ENCODE data around the gene SERPINB6. TPM values are rescaled to one million over a fixed set of nuclear protein-coding genes. Genes with fewer than 3 reads are reported as not detected.

SERPINB6 gene
- 10 to 100 TPM; 76.6 to 95.7 (median 84.4) TPM for total RNA-seq

DNA sequence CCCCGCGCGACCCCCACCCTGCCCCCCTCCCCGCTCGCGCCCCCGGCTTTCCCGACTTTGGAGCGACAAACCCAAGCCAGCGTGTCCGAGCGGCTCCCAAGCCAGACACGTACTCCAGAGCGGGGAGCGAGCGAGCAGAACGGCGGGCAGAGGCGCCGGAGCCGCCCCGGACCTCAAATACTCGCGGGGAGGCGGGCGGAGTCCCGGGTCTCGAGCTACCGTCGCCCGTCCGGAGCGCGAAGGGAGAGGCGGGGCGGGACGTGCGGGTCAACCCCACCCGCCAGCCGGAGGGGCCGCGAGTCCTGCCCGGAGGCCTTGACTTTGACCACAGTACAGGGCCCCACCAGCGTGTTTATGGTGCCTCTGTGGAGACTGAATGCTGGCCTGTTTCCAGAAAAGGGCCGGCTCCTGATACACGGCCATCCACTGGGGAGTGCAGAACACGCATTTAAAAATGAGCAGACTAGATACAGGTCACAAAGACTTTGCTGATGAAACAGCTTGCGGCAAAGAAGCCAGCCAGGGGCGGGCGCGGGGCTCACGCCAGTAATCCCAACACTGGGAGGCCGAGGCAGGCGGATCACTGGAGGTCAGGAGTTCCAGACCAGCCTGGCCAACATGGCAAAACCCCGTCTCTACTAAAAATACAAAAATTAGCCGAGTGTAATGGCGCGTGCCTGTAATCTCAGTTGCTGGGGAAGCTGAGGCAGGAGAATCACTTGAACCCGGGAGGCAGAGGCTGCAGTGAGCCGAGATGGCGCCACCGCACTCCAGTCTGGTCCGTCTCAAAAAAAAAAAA lies at the start of gene SERPINB6:
Gene SERPINB6 (minus strand): TSS at position 148 of the 799 bp plus-strand sequence. CDS start 12,235 bp downstream, outside the sequence.
- DNase-seq = no peak
- peak in 1 of 4 donors; percentile 23 for TF ChIP-seq POLR2A (IDR thresholded peaks at IDR 0.05)
- TF ChIP-seq, protein P1, sequence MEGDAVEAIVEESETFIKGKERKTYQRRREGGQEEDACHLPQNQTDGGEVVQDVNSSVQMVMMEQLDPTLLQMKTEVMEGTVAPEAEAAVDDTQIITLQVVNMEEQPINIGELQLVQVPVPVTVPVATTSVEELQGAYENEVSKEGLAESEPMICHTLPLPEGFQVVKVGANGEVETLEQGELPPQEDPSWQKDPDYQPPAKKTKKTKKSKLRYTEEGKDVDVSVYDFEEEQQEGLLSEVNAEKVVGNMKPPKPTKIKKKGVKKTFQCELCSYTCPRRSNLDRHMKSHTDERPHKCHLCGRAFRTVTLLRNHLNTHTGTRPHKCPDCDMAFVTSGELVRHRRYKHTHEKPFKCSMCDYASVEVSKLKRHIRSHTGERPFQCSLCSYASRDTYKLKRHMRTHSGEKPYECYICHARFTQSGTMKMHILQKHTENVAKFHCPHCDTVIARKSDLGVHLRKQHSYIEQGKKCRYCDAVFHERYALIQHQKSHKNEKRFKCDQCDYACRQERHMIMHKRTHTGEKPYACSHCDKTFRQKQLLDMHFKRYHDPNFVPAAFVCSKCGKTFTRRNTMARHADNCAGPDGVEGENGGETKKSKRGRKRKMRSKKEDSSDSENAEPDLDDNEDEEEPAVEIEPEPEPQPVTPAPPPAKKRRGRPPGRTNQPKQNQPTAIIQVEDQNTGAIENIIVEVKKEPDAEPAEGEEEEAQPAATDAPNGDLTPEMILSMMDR (IDR thresholded peaks at IDR 0.05) = no peak
- Histone ChIP-seq H3K4me3 (peak within 1 kb of the TSS; percentile 58 to 97 (median 76)), H3K9me3 (no peaks in the 10 kb centered on the region), H3K4me1 (peaks cover 0 to 52% (median 6%) of the 10 kb centered on the region in 3 donors), H3K36me3 (peaks cover 0 to under 1% (median 0%) of the 10 kb centered on the region in 3 donors), H3K27ac (peak within 1 kb of the TSS; percentile 90 to 99 (median 96)), H3K27me3 (no peaks in the 10 kb centered on the region)
- intact Hi-C loops (cut with DNase I) = no loop called here
- WGBS, 2 donors = 3 to 6% methylated on average over 9 to 11 of the region's 63 CpGs

DNA sequence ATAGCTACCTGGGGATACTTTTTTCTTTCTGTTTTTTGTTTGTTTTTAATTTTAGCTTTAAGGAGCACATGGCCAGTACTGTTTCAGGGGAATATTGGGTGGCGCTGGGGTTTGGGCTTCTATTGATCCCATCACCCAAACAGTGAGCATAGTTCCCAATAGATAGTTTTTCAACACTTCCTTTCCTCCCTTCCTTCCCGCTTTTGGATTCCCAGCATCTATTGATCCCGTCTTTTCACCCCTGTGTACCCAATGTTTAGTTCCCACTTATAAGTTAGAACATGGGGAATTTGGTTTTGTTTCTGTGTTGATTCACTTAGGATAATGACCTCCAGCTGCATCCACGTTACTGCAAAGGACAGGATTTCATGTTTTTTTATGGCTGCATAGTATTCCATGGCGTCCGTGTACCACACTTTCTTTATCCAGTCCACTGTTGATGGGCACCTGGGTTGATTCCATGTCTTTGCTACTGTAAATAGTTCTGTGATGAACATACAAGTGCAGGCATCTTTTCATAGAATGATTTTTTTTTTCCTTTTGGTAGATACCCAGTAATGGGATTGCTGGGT lies 48.5 kb upstream of the SERPINB6 start:
- H3K36me3 ChIP-seq = peaks cover 0 to 59% (median 4%) of the 10 kb centered on the region in 3 donors
- no peaks in the 10 kb centered on the region for H3K27me3 ChIP-seq
- no peaks in the 10 kb centered on the region for H3K9me3 ChIP-seq
- peaks cover 13 to 33% (median 14%) of the 10 kb centered on the region in 3 donors for H3K4me1 ChIP-seq
- TF ChIP-seq, protein P1 (IDR thresholded peaks at IDR 0.05) = no peak
- TF ChIP-seq POLR2A (IDR thresholded peaks at IDR 0.05) = no peak
- no peak overlapping the region for H3K27ac ChIP-seq
- H3K4me3 ChIP-seq = no peak overlapping the region
- no peak for DNase-seq
- intact Hi-C loops (cut with DNase I) = no loop called here
- 88 to 90% methylated on average over 6 of the region's 6 CpGs for WGBS, 2 donors

DNA sequence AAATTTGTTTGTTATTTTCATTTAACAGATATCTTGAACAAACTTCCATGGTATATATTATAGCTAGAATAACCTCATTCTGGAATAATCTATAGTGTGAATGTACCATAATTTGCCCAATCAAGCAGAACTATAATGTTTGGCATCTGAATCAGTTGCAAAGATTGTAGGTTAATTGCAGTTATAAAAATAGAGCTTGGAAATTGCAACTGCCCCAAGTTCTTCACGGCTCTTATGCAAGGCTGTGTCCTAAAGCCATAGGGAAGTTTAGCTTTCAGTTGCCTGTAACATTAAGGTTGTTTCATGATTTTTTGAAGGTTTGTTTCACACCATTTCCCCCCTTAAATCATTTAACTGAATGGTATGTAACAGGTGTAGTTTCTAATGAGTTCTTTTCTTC lies 47.7 kb upstream of the SERPINB6 start:
- Histone ChIP-seq H3K4me3 (no peak overlapping the region), H3K27ac (no peak overlapping the region), H3K4me1 (peaks cover 6 to 27% (median 7%) of the 10 kb centered on the region in 3 donors), H3K9me3 (no peaks in the 10 kb centered on the region), H3K36me3 (peaks cover 0 to 67% (median 4%) of the 10 kb centered on the region in 3 donors), H3K27me3 (no peaks in the 10 kb centered on the region)
- WGBS, 2 donors = 75 to 85% methylated on average over 1 of the region's 1 CpG
- intact Hi-C loops (cut with DNase I) = no loop called here
- TF ChIP-seq, protein P1 (IDR thresholded peaks at IDR 0.05) = no peak
- no peak for TF ChIP-seq POLR2A (IDR thresholded peaks at IDR 0.05)
- DNase-seq = no peak

DNA sequence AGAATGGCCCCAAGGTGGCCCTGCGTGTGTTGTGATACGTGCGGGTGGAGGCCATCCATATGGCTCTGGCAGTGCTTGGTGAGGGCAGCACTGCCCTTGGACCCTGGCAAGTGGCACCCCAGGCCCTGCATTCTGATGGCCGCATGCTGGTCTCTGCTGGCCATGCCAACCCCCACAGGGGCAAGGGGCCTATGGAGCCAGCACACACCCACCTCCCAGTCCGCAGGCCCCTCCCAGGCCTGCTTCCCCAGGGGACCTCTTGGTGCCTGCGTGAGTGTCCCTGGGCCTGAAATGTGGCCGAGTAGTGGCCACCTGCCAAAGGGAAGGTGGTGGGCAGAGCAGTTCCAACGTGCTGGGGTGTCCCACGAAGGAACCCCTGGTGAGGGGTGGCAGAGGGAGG lies 45.9 kb upstream of the SERPINB6 start:
- 90 to 96% methylated on average over 7 to 9 of the region's 9 CpGs for WGBS, 2 donors
- intact Hi-C loops (cut with DNase I) = no loop called here
- DNase-seq = no peak
- Histone ChIP-seq H3K27ac (no peak overlapping the region), H3K27me3 (no peaks in the 10 kb centered on the region), H3K9me3 (peaks cover 0 to 3% (median 0%) of the 10 kb centered on the region in 3 donors), H3K4me1 (peaks cover 4 to 19% (median 13%) of the 10 kb centered on the region in 3 donors), H3K4me3 (no peak overlapping the region), H3K36me3 (peaks cover 0 to 80% (median 4%) of the 10 kb centered on the region in 3 donors)
- TF ChIP-seq, protein P1 (IDR thresholded peaks at IDR 0.05) = no peak

Data from esophagus squamous epithelium (tissue), 5 donors.